ENCODE results near the gene IQGAP3.

Gene IQGAP3

DNA sequence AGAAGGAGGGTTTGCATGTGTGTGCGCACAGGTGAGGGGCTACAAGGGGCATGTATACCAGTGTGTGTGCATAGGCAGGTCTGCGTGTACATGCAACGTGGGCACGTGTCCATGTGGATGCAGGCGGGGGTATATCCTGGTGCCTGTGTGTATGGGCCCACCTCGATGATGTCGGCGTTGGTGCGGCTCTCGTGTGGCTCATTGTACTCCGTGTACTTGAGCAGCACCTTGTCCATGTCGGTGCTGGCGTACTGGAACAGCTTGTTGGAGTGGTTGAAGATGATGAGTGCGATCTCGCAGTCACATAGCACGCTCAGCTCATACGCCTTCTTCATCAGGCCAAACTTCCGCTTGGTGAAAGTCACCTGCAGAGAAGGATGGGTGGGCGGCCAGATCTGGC is 90.1 kb downstream of the IQGAP3 start:
- DNase-seq (ENCODE audit: low spot score) = peak; percentile 17

DNA sequence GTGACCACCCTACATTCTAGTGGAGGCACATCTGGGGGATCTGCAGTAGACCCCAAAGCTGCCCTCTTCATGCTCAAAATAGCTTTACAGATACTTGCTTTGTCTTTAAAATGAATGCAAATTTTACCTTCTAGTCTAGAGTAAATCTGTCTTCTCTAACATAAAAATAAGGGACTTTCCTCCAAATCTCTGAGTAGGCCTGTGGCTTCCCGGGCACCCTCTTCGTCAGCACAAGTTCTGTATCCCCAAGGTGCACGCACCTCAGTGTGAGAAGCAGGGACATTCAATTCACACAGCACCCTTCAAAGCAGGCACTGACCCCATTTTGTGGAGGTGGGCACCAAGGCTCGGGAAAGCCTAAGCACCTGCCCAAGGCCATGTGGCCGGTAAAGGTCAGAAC is 90.8 kb downstream of the IQGAP3 start:
- DNase-seq (ENCODE audit: low spot score) = peak; percentile 52

DNA sequence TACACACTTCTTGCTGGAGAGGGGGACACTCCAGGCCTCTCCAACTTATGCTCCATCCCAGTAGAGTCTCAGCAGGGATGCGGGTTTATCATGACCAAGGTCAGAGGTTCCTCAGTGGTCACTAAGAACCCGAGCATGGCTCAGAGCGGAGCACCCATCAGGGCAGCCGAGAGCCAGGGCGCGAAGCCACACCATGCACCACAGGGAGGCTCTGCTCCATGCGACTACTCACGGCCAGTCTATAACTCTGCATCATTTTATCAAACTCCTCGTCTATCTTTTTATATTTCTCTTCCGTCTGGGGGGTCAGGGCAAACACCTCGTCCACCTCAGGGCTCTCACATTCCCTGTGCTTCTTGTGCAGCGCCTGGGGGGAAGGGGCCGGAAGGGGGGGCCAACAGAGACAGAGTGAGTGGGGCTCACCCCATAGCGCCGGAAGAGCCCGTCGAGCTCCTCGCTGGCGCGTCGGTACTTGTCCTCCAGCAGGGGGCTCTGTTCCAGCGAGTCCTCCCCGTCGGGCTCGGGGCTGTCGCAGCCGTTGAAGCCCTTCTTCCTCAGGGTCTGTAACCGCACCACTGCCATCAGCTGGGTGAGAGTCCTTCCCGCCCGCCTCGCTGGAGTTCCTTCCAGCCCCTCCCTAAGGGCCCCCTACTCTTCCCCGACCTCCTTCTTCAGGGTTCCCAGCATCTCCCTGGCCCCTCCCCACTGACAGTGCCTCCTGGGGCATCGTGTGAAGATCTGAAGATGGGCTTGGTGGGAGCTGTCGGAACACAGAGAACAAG is 91.8 kb downstream of the IQGAP3 start:
- DNase-seq (ENCODE audit: low spot score) = peak; percentile 92

DNA sequence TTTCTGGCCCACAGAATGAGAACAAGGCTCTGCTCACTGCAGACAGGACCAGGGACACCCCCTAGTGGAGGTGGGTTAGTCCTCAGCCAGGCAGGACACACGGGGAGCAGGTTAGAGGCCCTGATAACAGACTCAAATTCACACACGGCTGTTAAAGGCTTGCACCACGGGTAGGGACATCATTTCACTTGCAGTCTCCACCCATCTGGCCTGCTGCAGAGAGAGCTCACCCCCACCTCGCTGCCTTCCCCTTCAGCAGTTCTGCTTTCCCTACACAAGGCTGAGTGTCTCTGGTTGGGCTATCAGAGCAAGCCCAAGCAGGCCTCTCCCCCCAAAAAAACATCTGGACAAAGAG is 92.4 kb downstream of the IQGAP3 start:
- DNase-seq (ENCODE audit: low spot score) = peak; percentile 43

DNA sequence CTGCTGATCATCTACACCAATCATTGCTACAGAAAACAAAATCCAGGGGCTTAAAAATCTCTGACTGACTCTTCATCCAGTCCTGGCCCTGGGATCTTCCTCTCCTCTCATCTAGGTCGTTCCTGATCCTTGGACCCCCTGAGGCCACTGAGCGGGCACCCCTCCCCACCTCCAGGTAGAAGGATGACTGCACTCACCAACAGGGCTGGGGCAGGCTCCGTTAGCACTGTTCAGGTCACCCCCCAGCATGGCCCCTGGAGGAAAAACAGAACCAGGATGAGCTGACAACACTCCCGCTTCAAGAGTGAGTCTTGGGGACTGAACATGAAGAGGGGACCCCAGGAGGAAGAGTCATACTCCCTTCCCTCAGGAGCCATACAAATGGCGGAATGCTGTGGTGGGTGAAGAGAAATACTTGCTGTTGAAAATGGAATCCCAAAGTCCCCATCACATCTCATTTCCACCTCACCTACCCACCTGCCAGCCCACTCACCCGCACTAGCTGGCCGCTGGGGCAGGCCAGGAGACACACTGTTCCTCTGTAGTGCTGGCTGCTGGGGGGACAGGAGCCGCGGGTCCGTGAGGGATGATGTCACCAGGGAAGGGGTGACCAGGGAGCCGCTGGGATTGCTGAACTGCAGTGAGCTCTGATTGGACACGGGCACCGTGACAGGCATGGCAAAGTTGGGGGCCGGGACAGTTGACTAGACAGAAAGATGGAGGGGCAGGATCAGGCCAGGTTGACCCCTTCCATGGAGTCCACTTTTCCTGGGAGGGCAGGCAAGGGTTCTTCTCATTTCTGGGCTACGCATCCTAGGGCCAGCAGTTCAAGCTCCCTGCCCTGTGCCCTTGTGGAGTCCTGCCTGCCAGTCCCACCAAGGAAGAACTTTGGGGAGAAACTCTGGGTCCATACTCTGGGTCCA is 93.0 kb downstream of the IQGAP3 start:
- no peak for DNase-seq (ENCODE audit: low spot score)

DNA sequence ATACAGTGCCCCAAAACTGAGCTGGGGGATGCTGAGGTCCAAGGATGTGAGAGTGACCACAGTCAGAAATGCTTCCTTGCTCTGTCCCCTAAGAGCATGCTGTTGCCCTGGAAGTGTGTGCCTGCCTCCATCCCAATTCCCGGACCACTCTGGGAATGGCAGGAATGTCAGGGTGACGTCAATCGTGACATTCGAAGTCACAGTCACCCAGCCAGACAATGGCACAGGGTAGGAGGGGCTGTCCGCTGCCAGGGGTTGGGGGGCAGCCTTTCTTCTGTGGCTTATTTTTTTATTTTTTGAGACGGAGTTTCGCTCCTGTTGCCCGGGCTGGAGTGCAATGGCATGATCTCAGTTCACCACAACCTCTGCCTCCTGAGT is 94.1 kb downstream of the IQGAP3 start:
- DNase-seq (ENCODE audit: low spot score) = no peak

DNA sequence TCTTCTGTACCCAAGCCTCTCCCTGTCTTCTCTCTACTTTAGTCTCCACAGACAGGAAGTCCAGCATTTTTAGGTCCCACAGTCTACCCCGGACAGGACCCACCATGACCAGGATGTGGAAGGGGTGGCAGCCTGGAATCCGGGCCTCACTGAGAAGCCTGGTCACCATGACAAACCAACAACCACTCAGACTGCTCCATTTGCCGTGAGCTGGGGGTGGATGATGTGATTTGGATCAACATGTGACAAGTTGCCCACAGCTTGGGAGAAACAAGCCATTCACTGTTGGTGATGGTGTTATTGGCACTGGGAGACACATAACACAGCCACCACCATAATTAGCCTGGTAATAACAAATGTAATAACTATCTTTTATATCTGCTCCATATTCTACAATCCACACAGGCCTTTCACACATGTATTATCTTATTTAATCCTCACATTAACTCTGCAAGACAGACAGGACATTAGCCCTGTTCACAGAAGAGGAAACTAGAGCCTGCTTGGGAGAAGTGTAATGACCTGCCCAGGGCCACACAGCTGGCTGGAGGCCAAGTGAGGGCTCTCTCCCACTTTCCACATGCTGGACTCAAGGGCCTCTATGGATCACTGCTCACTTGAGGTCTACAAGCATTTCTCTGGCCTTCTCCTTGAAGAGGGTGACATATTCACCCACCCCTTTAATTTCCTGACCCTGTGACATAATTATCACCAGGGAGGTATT is 94.7 kb downstream of the IQGAP3 start:
- DNase-seq (ENCODE audit: low spot score) = no peak

DNA sequence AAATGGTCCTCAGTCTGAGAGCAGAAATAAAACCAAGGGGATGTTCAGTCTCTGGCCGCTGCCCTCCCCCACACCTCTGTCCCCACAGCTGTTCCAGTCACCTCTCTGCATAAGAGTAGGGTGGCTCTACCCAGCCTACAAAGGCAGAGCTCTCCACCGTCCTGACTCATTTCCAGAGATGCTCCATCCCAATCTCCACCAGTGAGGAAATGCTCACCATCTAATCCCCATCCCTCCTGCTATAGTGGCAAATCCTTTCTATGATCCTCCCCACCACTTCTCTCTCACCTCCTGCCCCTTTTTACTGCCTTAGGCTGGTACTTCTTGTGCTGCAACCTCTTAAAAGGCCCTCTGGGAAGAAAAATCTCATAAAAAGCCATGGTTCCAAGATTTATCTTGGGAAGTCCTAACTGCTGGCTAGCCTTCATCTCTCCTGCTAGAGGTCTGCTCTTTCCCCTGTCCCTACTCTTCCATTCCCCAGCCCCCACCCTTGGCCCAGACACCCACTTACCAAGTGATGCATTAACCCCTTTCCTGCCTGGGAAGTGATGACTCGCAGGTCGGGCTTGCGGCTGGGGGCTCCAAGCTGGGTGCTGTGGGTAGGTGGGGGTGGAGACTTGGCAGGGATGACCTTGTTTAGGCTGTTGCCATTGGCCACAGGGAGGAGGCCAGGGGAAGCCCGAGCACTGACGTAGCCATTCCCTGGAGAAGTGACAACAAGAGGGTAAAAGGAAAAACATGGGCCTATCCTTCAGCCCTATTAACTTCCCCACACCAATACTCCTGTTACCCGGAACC is 95.7 kb downstream of the IQGAP3 start:
- DNase-seq (ENCODE audit: low spot score) = no peak

DNA sequence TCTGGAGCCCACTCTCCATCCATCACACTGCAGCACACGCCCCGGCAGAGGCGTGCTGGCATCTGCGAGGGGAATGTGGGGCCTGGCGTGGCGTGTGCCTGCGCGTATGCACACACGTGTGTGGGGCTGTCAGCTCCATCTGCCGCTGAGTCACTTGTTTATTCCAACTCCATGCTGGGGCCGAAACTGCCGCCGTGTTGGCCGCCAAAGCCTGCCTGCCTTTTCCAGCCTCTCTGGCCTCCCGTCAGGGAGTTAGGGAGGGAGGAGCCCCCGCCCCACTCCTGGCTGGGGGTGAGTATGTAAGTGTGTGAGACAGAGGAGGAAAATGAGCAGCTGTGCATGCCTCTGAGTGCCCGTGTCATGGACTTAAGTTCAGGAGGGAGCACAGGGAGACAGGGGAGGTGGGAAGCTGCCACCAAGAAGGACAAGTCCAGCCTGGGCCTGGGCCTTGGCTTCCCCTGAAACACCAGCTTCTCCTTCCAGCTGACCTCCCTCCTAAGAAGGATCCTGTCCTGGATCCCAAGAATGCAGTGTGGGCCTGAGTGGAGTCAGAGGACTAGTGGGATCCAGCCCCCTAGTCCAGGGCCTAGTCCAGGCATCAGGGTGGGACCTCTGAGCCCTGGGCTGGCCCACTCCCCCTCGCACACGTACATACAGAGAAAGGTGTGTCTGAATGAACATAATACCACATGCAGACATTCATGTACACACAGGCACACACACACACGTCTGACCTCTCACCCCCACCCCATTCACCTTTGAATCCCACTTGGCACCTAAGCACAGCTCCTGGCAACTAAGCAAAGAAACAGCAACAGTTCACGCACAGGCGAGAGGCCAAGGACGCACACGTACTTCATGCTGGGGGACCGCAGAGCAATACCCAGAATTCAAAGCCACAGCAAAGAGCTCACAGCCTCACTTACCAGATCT is 96.5 kb downstream of the IQGAP3 start:
- no peak for DNase-seq (ENCODE audit: low spot score)

All from NAMALWA (cell line).